Kidney (tissue), 22 donors: ENCODE data around the gene HS6ST1. TPM values are rescaled to one million over a fixed set of nuclear protein-coding genes. Genes with fewer than 3 reads are reported as not detected.

Experiments
- DNase-seq, 5 donors: peaks; one replicate each; pipeline ENCODE4 v3.0.0-alpha.2; 2013 to 2020
- FAIRE-seq: peaks from 2 replicates; lab custom pipeline; 2012; peaks lifted over from hg19 to GRCh38; lab: Jason Lieb, UNC
- H3K27ac ChIP-seq, 2 donors: one replicate each; pipeline ENCODE4 v1.7.0; 2013; ENCODE audit warnings: low read depth in 2 of 2, low read length in 2 of 2, inconsistent platforms in 1 of 2
- H3K27me3 ChIP-seq: one replicate; pipeline ENCODE4 v1.7.1; 2013; ENCODE audit warnings: low read length, inconsistent platforms; ENCODE audit not compliant: control insufficient read depth, insufficient read depth
- H3K36me3 ChIP-seq, 3 donors: one replicate each; pipeline versions ENCODE4 v1.7.0 to v1.7.1; 2013; ENCODE audit warnings: low read length in 3 of 3, control low read depth in 1 of 3, inconsistent platforms in 1 of 3; ENCODE audit not compliant: insufficient read depth in 3 of 3, control insufficient read depth in 2 of 3
- H3K4me1 ChIP-seq, 3 donors: one replicate each; pipeline versions ENCODE4 v1.7.0 to v1.7.1; 2013; ENCODE audit warnings: low read length in 3 of 3, inconsistent platforms in 1 of 3, low read depth in 1 of 3; ENCODE audit not compliant: control insufficient read depth in 2 of 3, insufficient read depth in 2 of 3
- H3K4me3 ChIP-seq, 3 donors: one replicate each; pipeline versions ENCODE4 v1.7.0 to v1.8.1; 2013; ENCODE audit warnings: low read length in 3 of 3, control low read depth in 1 of 3, inconsistent platforms in 1 of 3
- H3K9ac ChIP-seq, 3 donors: one replicate each; pipeline versions ENCODE4 v1.7.0 to v1.7.1; 2013; ENCODE audit warnings: low read length in 3 of 3, control low read depth in 1 of 3, inconsistent platforms in 1 of 3
- H3K9me3 ChIP-seq, 3 donors: one replicate each; pipeline versions ENCODE4 v1.7.0 to v1.7.1; 2013; ENCODE audit warnings: low read length in 3 of 3, control low read depth in 1 of 3, inconsistent platforms in 1 of 3; ENCODE audit not compliant: control insufficient read depth in 2 of 3, insufficient read depth in 1 of 3
- CTCF ChIP-seq: IDR thresholded peaks from 3 replicates; pipeline ENCODE4 v1.5.1; 2012; ENCODE audit warnings: mild to moderate bottlenecking, moderate library complexity, borderline replicate concordance; ENCODE audit not compliant: insufficient read depth; ENCODE audit errors: extremely low read depth
- intact Hi-C: fragments of 100-400 bp; cut with DNase I; formaldehyde crosslinking; loops from one replicate; pipeline ENCODE4 v1.11.1; 2022
- long read RNA-seq, 10 donors: library from polyadenylated mRNA in 1 of 10; unstranded in 1 of 10; transcript quantifications; one replicate each; pipeline ENCODE4 v2.0.0 and lab custom pipeline, GENCODE V29; 2021 to 2026
- polyA plus RNA-seq: library from polyadenylated mRNA; stranded (reverse); fragments of 350-450 nt; fragmentation: Illumina TruSeq; extraction: RNeasy Lipid Tissue Mini Kit (QIAGEN cat#74804); gene quantifications from one replicate; pipeline ENCODE4 v1.2.3, GENCODE V29; 2014; ENCODE audit warnings: low read depth, low replicate concordance; ENCODE audit not compliant: insufficient read depth
- total RNA-seq: library from RNA; stranded (reverse); fragmentation: NEBNext Ultra II Directional; extraction: Animal tissue kit (Norgen Biotek cat#: 25700); gene quantifications from one replicate; pipeline ENCODE4 v1.2.1, GENCODE V29; 2021
- donor health status: control.
- donor health status: control.
- donor health status: control.
- donor health status: control.
- donor health status: control.
- donor health status: DM: yes; HTN: yes; CAD: no.
- donor health status: Normal renal cell carcinoma (clear cell type).

Gene HS6ST1
- total RNA-seq: 73.9 TPM
- polyA plus RNA-seq: 49.6 TPM
- long read RNA-seq, donor 1, transcript HS6ST1-201 (2 exons, 3,932 nt): major isoform, 13 of 20 reads
- long read RNA-seq, donor 1, partial matches to known transcripts: 7 of 20 reads
- long read RNA-seq, donor 1, other reads (novel, unspliced or antisense): 0 of 20 reads
- long read RNA-seq, donor 2, transcript HS6ST1-201 (2 exons, 3,932 nt): major isoform, 12 of 19 reads
- long read RNA-seq, donor 2, partial matches to known transcripts: 7 of 19 reads
- long read RNA-seq, donor 2, other reads (novel, unspliced or antisense): 0 of 19 reads
- long read RNA-seq, donor 3, transcript HS6ST1-201 (2 exons, 3,932 nt): major isoform, 12 of 12 reads
- long read RNA-seq, donor 3, partial matches to known transcripts: 0 of 12 reads
- long read RNA-seq, donor 3, other reads (novel, unspliced or antisense): 0 of 12 reads
- long read RNA-seq, donor 4, transcript HS6ST1-201 (2 exons, 3,932 nt): major isoform, 22 of 22 reads
- long read RNA-seq, donor 4, partial matches to known transcripts: 0 of 22 reads
- long read RNA-seq, donor 4, other reads (novel, unspliced or antisense): 0 of 22 reads
- long read RNA-seq, donor 5, partial matches to known transcripts: 0 of 1 reads
- long read RNA-seq, donor 5, other reads (novel, unspliced or antisense): 0 of 1 reads
- long read RNA-seq, donor 6, partial matches to known transcripts: 0 of 3 reads
- long read RNA-seq, donor 6, other reads (novel, unspliced or antisense): 0 of 3 reads
- long read RNA-seq, donor 7, transcript HS6ST1-201 (2 exons, 3,932 nt): major isoform, 28 of 139 reads
- long read RNA-seq, donor 7, partial matches to known transcripts: 0 of 139 reads
- long read RNA-seq, donor 7, other reads (novel, unspliced or antisense): 110 of 139 reads
- long read RNA-seq, donor 8, transcript HS6ST1-201 (2 exons, 3,932 nt): major isoform, 16 of 16 reads
- long read RNA-seq, donor 8, partial matches to known transcripts: 0 of 16 reads
- long read RNA-seq, donor 8, other reads (novel, unspliced or antisense): 0 of 16 reads
- long read RNA-seq, donor 9, transcript HS6ST1-201 (2 exons, 3,932 nt): major isoform, 11 of 18 reads
- long read RNA-seq, donor 9, partial matches to known transcripts: 7 of 18 reads
- long read RNA-seq, donor 9, other reads (novel, unspliced or antisense): 0 of 18 reads
- long read RNA-seq, donor 10, transcript HS6ST1-201 (2 exons, 3,932 nt): major isoform, 11 of 11 reads
- long read RNA-seq, donor 10, partial matches to known transcripts: 0 of 11 reads
- long read RNA-seq, donor 10, other reads (novel, unspliced or antisense): 0 of 11 reads

- H3K9ac ChIP-seq: peak within 1 kb of the TSS; percentile 40 to 77 (median 55)
- FAIRE-seq: no peak
- no peak within 1 kb of the TSS for H3K27ac ChIP-seq
- intact Hi-C loops: no loop called here
- TF ChIP-seq CTCF: no peak
- H3K4me1 ChIP-seq: peaks cover 0 to 35% (median 5%) of the 10 kb centered on the region in 3 donors
- H3K27me3 ChIP-seq: no peaks in the 10 kb centered on the region
- no peaks in the 10 kb centered on the region for H3K36me3 ChIP-seq
- DNase-seq: peak; percentile 88 to 95 (median 91)
- peak within 1 kb of the TSS; percentile 24 to 71 (median 64) for H3K4me3 ChIP-seq
- no peaks in the 10 kb centered on the region for H3K9me3 ChIP-seq
Observed at GRCh38 chr2:128318776-128319464, at the start of gene HS6ST1. Gene HS6ST1 (minus strand): TSS chr2:128318868. CDS start chr2:128318563, 305 bp downstream.

- DNase-seq: peak in 2 of 5 donors; percentile 45 to 51
- Histone ChIP-seq H3K27ac (no peak overlapping the region), H3K4me3 (no peak overlapping the region), H3K9ac (no peak overlapping the region), H3K36me3 (no peaks in the 10 kb centered on the region), H3K4me1 (peaks cover 0 to 19% (median 3%) of the 10 kb centered on the region in 3 donors), H3K27me3 (no peaks in the 10 kb centered on the region), H3K9me3 (no peaks in the 10 kb centered on the region)
- no peak for FAIRE-seq
- intact Hi-C loops: no loop called here
- TF ChIP-seq CTCF: no peak
Observed at GRCh38 chr2:128367601-128368359, 49.1 kb upstream of the HS6ST1 start.
